ENCODE measurements around the gene RSPRY1. TPM values are rescaled to one million over a fixed set of nuclear protein-coding genes. Genes with fewer than 3 reads are reported as not detected.

Gene RSPRY1
- total and polyA plus RNA-seq, 2 of the 8 experiments (the other 6 are each of a cell fraction or from before 2014, with no cell fraction given), result 11.5 to 32.5 TPM

DNA sequence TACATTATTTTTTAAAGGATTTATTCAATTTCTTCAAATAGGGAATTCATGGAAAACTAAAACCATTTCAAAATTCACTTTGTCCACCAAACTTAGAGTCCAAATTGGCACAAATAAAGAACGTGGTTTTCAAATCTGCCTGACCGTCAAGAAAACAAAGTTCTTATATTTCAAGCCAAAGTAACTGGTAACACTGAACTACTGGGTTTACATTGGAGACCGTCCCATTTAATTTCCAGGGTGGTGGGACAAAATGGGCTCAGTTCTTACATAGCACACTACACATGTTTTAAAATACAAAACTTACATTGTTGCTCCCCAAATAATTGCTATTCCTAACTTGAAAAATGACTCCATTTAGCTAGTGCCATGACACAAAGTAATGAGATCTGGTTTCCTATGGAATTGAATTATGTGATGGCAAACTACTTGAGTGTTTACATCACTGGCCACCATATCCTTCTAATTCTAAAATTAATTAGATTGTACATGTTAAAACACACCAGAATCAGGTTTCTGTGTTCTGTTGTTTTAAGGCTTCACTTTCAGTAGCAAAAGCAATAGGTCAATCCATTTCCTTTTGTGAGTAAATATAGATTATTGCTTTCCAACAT lies 6.8 kb upstream of the RSPRY1 start:
- H4K91ac ChIP-seq (replicated peaks; ENCODE audit: insufficient read length, low read length), result no peak overlapping the region
- no peak overlapping the region for H2BK20ac ChIP-seq (ENCODE audit: low read length)
- CTCF ChIA-PET (ENCODE audit: partially characterized antibody), result interaction anchor here (1.6 kb wide), 1 partner anchor 11 kb away, joined by 5 read pairs; no protein-coding TSS in a partner anchor
- no peak overlapping the region for H3K4me3 ChIP-seq (ENCODE audit: extremely low read depth in 1 of 4, insufficient read depth in 2 of 4, low read depth in 3 of 4, low read length in 4 of 4)
- H3K4ac ChIP-seq (replicated peaks; ENCODE audit: insufficient read length, low read depth, low read length), result no peak overlapping the region
- no peak overlapping the region for H2AFZ ChIP-seq (ENCODE audit: low read length)
- H3K79me2 ChIP-seq (ENCODE audit: control insufficient read depth in 1 of 2, insufficient read depth in 2 of 2, low read length in 2 of 2), result peaks cover 0 to 56% of the 10 kb centered on the region in 2 experiments
- 86% methylated on average over 3 of the region's 3 CpGs; no CpG with 5 or more reads in 1 of the 2 experiments for WGBS, 2 experiments (ENCODE audit: extremely low coverage in 1 of 2, insufficient coverage in 1 of 2, insufficient read length in 1 of 2, insufficient replicate concordance in 2 of 2, low coverage in 1 of 2, low lambda C conversion rate in 2 of 2, missing lambda C conversion rate in 1 of 2)
- no peaks in the 10 kb centered on the region for H3K9me3 ChIP-seq (ENCODE audit: insufficient read depth in 2 of 2, low read depth in 1 of 2, low read length in 1 of 2)
- H3K9ac ChIP-seq (replicated peaks in 1 of 4; ENCODE audit: extremely low read depth in 1 of 4, low read depth in 3 of 4, low read length in 3 of 4), result no peak overlapping the region
- H3K27me3 ChIP-seq (replicated peaks in 1 of 4; ENCODE audit: control insufficient read depth in 3 of 4, extremely low read depth in 1 of 4, insufficient read depth in 3 of 4, low read length in 3 of 4), result no peaks in the 10 kb centered on the region
- H3K18ac ChIP-seq (ENCODE audit: extremely low read depth, low read length), result no peak overlapping the region
- H4K8ac ChIP-seq (ENCODE audit: extremely low read depth, insufficient read depth, low read length), result no peak overlapping the region
- H4K5ac ChIP-seq (ENCODE audit: insufficient read length, low read depth, low read length), result no peak overlapping the region
- no peaks in the 10 kb centered on the region for H4K20me1 ChIP-seq (replicated peaks in 1 of 2; ENCODE audit: control insufficient read depth in 1 of 2, insufficient read depth in 2 of 2, low read length in 2 of 2)
- no peak overlapping the region for H2BK5ac ChIP-seq (ENCODE audit: low read depth, low read length)
- FAIRE-seq, result no peak
- H3K56ac ChIP-seq (replicated peaks; ENCODE audit: insufficient read length, low read depth, low read length), result no peak overlapping the region
- no peak overlapping the region for H2AK5ac ChIP-seq (ENCODE audit: low read depth, low read length)
- peaks cover 0 to 2% (median under 1%) of the 10 kb centered on the region in 4 experiments; a peak in 3 of 7 replicates for H3K4me1 ChIP-seq (replicated peaks in 1 of 4; ENCODE audit: control insufficient read depth in 3 of 4, insufficient read depth in 4 of 4, low read length in 3 of 4)
- H3K79me1 ChIP-seq (ENCODE audit: low read depth, low read length), result peaks cover 8% of the 10 kb centered on the region; the same call in 1 of the 2 replicates
- H3K23ac ChIP-seq (ENCODE audit: insufficient read length), result no peak overlapping the region
- H2BK120ac ChIP-seq (replicated peaks; ENCODE audit: low read depth, low read length), result no peak overlapping the region
- POLR2A ChIA-PET (ENCODE audit: partially characterized antibody), result interaction anchor here (0.8 to 2.4 kb wide), 3 partner anchors 10 to 27 kb away, joined by 3 to 8 read pairs (median 3); no protein-coding TSS in a partner anchor
- DNase-seq (ENCODE audit: low read depth in 1 of 2, low spot score in 2 of 2), result no peak
- H3K27ac ChIP-seq (ENCODE audit: low read depth, low read length), result no peak overlapping the region
- no peak overlapping the region for H3K14ac ChIP-seq (ENCODE audit: insufficient read length)
- H2BK12ac ChIP-seq (ENCODE audit: low read depth, low read length), result no peak overlapping the region
- H3K4me2 ChIP-seq (ENCODE audit: insufficient read depth in 1 of 2, low read depth in 2 of 2, low read length in 2 of 2), result no peak overlapping the region
- H2BK15ac ChIP-seq (ENCODE audit: low read length), result no peak overlapping the region
- no peaks in the 10 kb centered on the region; the same call in 1 of the 2 replicates for H3K23me2 ChIP-seq (ENCODE audit: low read depth, low read length)
- no peaks in the 10 kb centered on the region; a peak in 1 of 8 replicates for H3K36me3 ChIP-seq (ENCODE audit: control insufficient read depth in 2 of 4, insufficient read depth in 4 of 4, low read length in 3 of 4)
- TF ChIP-seq BCL11A (IDR thresholded peaks at IDR 0.05; ENCODE audit: low read depth in 2 of 2, low read length in 2 of 2), result no peak
- TF ChIP-seq BRCA1 (IDR thresholded peaks at IDR 0.05; ENCODE audit: low read depth, low read length), result no peak
- TF ChIP-seq, protein P1, sequence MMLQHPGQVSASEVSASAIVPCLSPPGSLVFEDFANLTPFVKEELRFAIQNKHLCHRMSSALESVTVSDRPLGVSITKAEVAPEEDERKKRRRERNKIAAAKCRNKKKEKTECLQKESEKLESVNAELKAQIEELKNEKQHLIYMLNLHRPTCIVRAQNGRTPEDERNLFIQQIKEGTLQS (IDR thresholded peaks at IDR 0.05; ENCODE audit: insufficient read depth, low read depth, low read length), result no peak
- TF ChIP-seq RNF2 (IDR thresholded peaks at IDR 0.05; ENCODE audit: borderline replicate concordance, low read depth, low read length, missing control alignments, poor library complexity, severe bottlenecking), result no peak
- no peak for TF ChIP-seq POLR2AphosphoS5 (IDR thresholded peaks at IDR 0.05; ENCODE audit: low read depth, low read length)
- TF ChIP-seq SP4 (IDR thresholded peaks at IDR 0.05; ENCODE audit: low read length), result no peak
- TF ChIP-seq CEBPB (IDR thresholded peaks at IDR 0.05; ENCODE audit: low read depth, low read length), result no peak
- TF ChIP-seq USF2 (IDR thresholded peaks at IDR 0.05; ENCODE audit: low read length), result no peak
- no peak for TF ChIP-seq TAF1 (IDR thresholded peaks at IDR 0.05; ENCODE audit: low read depth, low read length)
- TF ChIP-seq POU5F1 (IDR thresholded peaks at IDR 0.05; ENCODE audit: low read depth, low read length), result no peak
- no peak for TF ChIP-seq ZNF274 (IDR thresholded peaks at IDR 0.05; ENCODE audit: borderline replicate concordance, extremely low read depth, low read length)
- no peak for TF ChIP-seq SUZ12 (IDR thresholded peaks at IDR 0.05; ENCODE audit: low read length)

All from H1 (cell line).